Neutrophil (primary cell): ENCODE measurements around the gene GPS1.

ENCODE experiments used
- H3K27ac ChIP-seq: fragments of 200-600 bp; sonication (generic); 2 replicates; pipeline ENCODE4 v1.5.1; 2016; ENCODE audit warnings: mild to moderate bottlenecking, moderate library complexity
- H3K27me3 ChIP-seq: fragments of 200-600 bp; sonication (generic); 2 replicates; pipeline ENCODE4 v1.6.0; 2016; ENCODE audit warnings: mild to moderate bottlenecking
- H3K36me3 ChIP-seq: fragments of 200-600 bp; sonication (generic); 2 replicates; pipeline ENCODE4 v1.5.1; 2017
- H3K4me1 ChIP-seq, 2 experiments: fragments of 200-600 bp in 1 of 2; sonication (generic) in 1 of 2; 1 replicate in 1 of 2; 2 replicates in 1 of 2; pipeline versions ENCODE4 v1.5.1 to v1.6.1; 2013 to 2016; ENCODE audit warnings: low read depth in 1 of 2, low read length in 1 of 2, mild to moderate bottlenecking in 1 of 2, moderate library complexity in 1 of 2; ENCODE audit not compliant: control insufficient read depth in 1 of 2, insufficient read depth in 1 of 2
- H3K4me3 ChIP-seq, 2 experiments: fragments of 200-600 bp in 1 of 2; sonication (generic) in 1 of 2; 1 replicate in 1 of 2; 2 replicates in 1 of 2; pipeline ENCODE4 v1.5.1; 2013 to 2016; ENCODE audit warnings: low read depth in 1 of 2, low read length in 1 of 2, mild to moderate bottlenecking in 1 of 2, moderate library complexity in 1 of 2
- H3K9me3 ChIP-seq: fragments of 200-600 bp; sonication (generic); 2 replicates; pipeline ENCODE4 v1.5.1; 2016
- TF ChIP-seq, protein P1 (sequence below): fragments of 200-600 bp; sonication (generic); IDR thresholded peaks from 2 replicates; pipeline ENCODE4 v1.5.1; 2016; ENCODE audit warnings: antibody characterized with exemption

Gene GPS1

GRCh38 chr17:82009413-82009812 is 42.3 kb upstream of the GPS1 start:
- Histone ChIP-seq H3K27ac (no peak overlapping the region), H3K4me3 (no peak overlapping the region), H3K4me1 (no peaks in the 10 kb centered on the region), H3K36me3 (peaks cover 12% of the 10 kb centered on the region), H3K27me3 (no peaks in the 10 kb centered on the region), H3K9me3 (no peaks in the 10 kb centered on the region)
- TF ChIP-seq, protein P1, sequence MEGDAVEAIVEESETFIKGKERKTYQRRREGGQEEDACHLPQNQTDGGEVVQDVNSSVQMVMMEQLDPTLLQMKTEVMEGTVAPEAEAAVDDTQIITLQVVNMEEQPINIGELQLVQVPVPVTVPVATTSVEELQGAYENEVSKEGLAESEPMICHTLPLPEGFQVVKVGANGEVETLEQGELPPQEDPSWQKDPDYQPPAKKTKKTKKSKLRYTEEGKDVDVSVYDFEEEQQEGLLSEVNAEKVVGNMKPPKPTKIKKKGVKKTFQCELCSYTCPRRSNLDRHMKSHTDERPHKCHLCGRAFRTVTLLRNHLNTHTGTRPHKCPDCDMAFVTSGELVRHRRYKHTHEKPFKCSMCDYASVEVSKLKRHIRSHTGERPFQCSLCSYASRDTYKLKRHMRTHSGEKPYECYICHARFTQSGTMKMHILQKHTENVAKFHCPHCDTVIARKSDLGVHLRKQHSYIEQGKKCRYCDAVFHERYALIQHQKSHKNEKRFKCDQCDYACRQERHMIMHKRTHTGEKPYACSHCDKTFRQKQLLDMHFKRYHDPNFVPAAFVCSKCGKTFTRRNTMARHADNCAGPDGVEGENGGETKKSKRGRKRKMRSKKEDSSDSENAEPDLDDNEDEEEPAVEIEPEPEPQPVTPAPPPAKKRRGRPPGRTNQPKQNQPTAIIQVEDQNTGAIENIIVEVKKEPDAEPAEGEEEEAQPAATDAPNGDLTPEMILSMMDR: no peak

GRCh38 chr17:82010575-82011525 is 40.8 kb upstream of the GPS1 start:
- H3K4me3 ChIP-seq: no peak overlapping the region
- H3K27ac ChIP-seq: no peak overlapping the region
- TF ChIP-seq, protein P1: no peak

GRCh38 chr17:82011617-82012187 is 40.0 kb upstream of the GPS1 start:
- TF ChIP-seq, protein P1: no peak
- Histone ChIP-seq H3K4me1 (no peaks in the 10 kb centered on the region), H3K4me3 (no peak overlapping the region), H3K27me3 (no peaks in the 10 kb centered on the region), H3K27ac (no peak overlapping the region), H3K36me3 (peaks cover 12% of the 10 kb centered on the region), H3K9me3 (no peaks in the 10 kb centered on the region)

More at GRCh38 chr17:82010575-82011525, 40.8 kb upstream of the GPS1 start:
- H3K27me3 ChIP-seq: no peaks in the 10 kb centered on the region
- peaks cover 12% of the 10 kb centered on the region for H3K36me3 ChIP-seq
- no peaks in the 10 kb centered on the region for H3K9me3 ChIP-seq
- no peaks in the 10 kb centered on the region for H3K4me1 ChIP-seq

- no peaks in the 10 kb centered on the region for H3K4me1 ChIP-seq
- H3K36me3 ChIP-seq: peaks cover 12% of the 10 kb centered on the region
- no peaks in the 10 kb centered on the region for H3K9me3 ChIP-seq
- no peak overlapping the region for H3K4me3 ChIP-seq
- H3K27me3 ChIP-seq: no peaks in the 10 kb centered on the region
- no peak overlapping the region for H3K27ac ChIP-seq
- TF ChIP-seq, protein P1: no peak
These were observed 39.4 kb upstream of the GPS1 start for GRCh38 chr17:82012261-82012639.

DNA sequence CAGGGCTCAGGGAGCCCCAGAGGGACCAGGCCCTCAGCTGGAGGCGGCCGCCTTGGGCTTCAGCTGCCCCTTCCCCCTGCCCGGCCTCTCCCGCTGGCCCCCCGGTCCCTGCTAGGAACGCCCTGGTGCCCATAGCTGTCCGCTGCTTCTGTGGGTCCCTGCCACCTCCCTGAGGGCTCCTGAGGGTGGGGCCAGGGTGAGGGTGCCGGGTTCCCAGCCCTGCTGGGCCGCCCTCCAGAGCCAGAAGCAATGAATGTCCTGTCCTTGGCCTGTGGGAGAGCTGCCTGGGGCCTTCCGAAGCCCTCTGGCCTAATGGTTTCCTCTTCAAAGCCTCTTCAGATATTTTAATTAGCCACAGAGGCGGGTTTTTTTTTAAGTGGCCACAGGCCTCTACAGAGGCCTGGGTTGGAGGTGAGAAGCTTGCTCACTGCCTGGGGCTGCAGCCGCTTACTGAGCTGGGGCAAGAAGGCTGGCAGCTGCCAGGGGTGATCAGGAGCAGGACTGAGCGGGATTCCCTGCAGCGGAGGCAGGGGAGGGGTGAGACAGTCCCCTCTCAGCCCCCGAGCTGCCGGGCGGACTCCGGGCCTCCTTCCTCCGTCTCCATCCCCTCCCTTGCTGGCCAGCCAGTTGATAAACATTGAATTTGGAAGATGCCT is 38.9 kb upstream of the GPS1 start:
- Histone ChIP-seq H3K4me1 (no peaks in the 10 kb centered on the region), H3K27ac (no peak overlapping the region), H3K9me3 (no peaks in the 10 kb centered on the region), H3K27me3 (no peaks in the 10 kb centered on the region), H3K36me3 (peaks cover 12% of the 10 kb centered on the region), H3K4me3 (no peak overlapping the region)
- TF ChIP-seq, protein P1: no peak
